C4-2B (cell line): ENCODE data around the gene NFX1.
"Not testable (repeated sequence)": the region's sequence is repeated elsewhere in the genome, so short reads cannot be mapped to it uniquely, and the experiment has no call there.

ENCODE experiments used
- H3K27ac ChIP-seq: fragments of 450-650 bp; 2 replicates; pipeline ENCODE4 v1.5.1; 2017
- CTCF ChIP-seq: fragments of 450-650 bp; conservative IDR thresholded peaks from 2 replicates; pipeline ENCODE4 v1.5.1; 2017; ENCODE audit warnings: mild to moderate bottlenecking
- ZFX ChIP-seq: fragments of 450-650 bp; IDR thresholded peaks from 2 replicates; pipeline ENCODE4 v1.6.1; 2017

Gene NFX1

GRCh38 chr9:33380390-33381094 lies 90.2 kb downstream of the NFX1 start:
- H3K27ac ChIP-seq, result no peak overlapping the region
- TF ChIP-seq ZFX (no peak), CTCF (no peak)

GRCh38 chr9:33381231-33381791 lies 91.0 kb downstream of the NFX1 start:
- TF ChIP-seq CTCF (no peak), ZFX (no peak)
- H3K27ac ChIP-seq, result no peak overlapping the region

- not testable (repeated sequence) for H3K27ac ChIP-seq
Measured at GRCh38 chr9:33382397-33382796, 92.1 kb downstream of the NFX1 start.

GRCh38 chr9:33383396-33383795 lies 93.1 kb downstream of the NFX1 start:
- not testable (repeated sequence) for H3K27ac ChIP-seq

GRCh38 chr9:33385536-33385935 lies 95.2 kb downstream of the NFX1 start:
- H3K27ac ChIP-seq, result not testable (repeated sequence)

GRCh38 chr9:33385979-33386640 lies 95.8 kb downstream of the NFX1 start:
- H3K27ac ChIP-seq, result not testable (repeated sequence)

GRCh38 chr9:33386641-33386996 lies 96.3 kb downstream of the NFX1 start:
- not testable (repeated sequence) for H3K27ac ChIP-seq

- not testable (repeated sequence) for H3K27ac ChIP-seq
Measured at GRCh38 chr9:33386998-33387397, 96.7 kb downstream of the NFX1 start.

GRCh38 chr9:33388110-33388994 lies 98.0 kb downstream of the NFX1 start:
- no peak overlapping the region for H3K27ac ChIP-seq
- TF ChIP-seq ZFX (no peak), CTCF (no peak)

GRCh38 chr9:33391111-33391771 lies 100.9 kb downstream of the NFX1 start:
- peak overlapping the region; percentile 17 for H3K27ac ChIP-seq

GRCh38 chr9:33392591-33393021 lies 102.3 kb downstream of the NFX1 start:
- not testable (repeated sequence) for H3K27ac ChIP-seq
